Body of pancreas (tissue), 4 donors: ENCODE results near the gene ENG.

Experiments used
- POLR2A ChIP-seq, 3 donors: fragments of 450-650 bp; IDR thresholded peaks; one replicate each; pipeline ENCODE4 v1.6.1; 2016; ENCODE audit warnings: antibody characterized with exemption in 3 of 3, mild to moderate bottlenecking in 2 of 3
- TF ChIP-seq, protein P1 (sequence below), 7 experiments: fragments of 450-650 bp in 4 of 7; fragments of 200-600 bp in 3 of 7; sonication (generic) in 3 of 7; IDR thresholded peaks; one replicate each; pipeline ENCODE4 v1.5.1; 2016 to 2019; ENCODE audit warnings: antibody characterized with exemption in 7 of 7

DNA sequence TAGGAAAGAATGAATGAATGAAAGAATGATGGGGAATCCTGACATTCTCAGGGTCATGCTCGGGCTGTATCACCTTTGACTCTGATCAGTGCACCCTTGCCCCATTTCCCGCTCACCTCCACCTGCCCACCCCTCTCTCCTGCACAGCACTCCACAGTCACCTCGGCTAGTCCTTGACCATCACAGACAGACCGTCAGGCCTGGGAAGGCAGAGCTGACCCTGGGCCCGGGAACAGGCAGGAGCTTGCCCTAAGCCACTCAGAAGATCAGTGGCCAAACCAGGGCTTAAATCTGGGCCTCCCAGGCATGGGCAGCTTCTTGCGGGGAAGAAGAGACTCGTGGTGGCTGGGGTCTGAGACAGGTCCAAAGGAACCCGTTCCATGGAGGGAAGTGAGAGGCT is 41.4 kb upstream of the ENG start:
- TF ChIP-seq POLR2A (IDR thresholded peaks at IDR 0.05), result no peak
- TF ChIP-seq, protein P1, sequence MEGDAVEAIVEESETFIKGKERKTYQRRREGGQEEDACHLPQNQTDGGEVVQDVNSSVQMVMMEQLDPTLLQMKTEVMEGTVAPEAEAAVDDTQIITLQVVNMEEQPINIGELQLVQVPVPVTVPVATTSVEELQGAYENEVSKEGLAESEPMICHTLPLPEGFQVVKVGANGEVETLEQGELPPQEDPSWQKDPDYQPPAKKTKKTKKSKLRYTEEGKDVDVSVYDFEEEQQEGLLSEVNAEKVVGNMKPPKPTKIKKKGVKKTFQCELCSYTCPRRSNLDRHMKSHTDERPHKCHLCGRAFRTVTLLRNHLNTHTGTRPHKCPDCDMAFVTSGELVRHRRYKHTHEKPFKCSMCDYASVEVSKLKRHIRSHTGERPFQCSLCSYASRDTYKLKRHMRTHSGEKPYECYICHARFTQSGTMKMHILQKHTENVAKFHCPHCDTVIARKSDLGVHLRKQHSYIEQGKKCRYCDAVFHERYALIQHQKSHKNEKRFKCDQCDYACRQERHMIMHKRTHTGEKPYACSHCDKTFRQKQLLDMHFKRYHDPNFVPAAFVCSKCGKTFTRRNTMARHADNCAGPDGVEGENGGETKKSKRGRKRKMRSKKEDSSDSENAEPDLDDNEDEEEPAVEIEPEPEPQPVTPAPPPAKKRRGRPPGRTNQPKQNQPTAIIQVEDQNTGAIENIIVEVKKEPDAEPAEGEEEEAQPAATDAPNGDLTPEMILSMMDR (IDR thresholded peaks at IDR 0.05), result no peak
